HEK293T (cell line): Measurements from ENCODE around the gene VANGL2.
A peak's percentile ranks its signal among the peaks of the same experiment; 100 is the strongest.

Source experiments
- CTCF ChIA-PET: fragments of 350-600 bp; formaldehyde crosslinking; extraction: SDS; loops from one replicate; lab custom pipeline; 2021; ENCODE audit warnings: antibody characterized with exemption, inconsistent platforms; lab: Yijun Ruan, JAX
- POLR2A ChIA-PET: fragments of 350-600 bp; formaldehyde crosslinking; extraction: SDS; loops from one replicate; lab custom pipeline; 2020; ENCODE audit warnings: antibody characterized with exemption, inconsistent platforms; lab: Yijun Ruan, JAX
- DNase-seq: peaks from one replicate; pipeline ENCODE4 v3.0.0; 2012; ENCODE audit warnings: mixed read lengths; ENCODE audit errors: extremely low spot score
- ARNT ChIP-seq: fragments of 450-650 bp; IDR thresholded peaks from 2 replicates; pipeline ENCODE4 v1.6.1; 2017; ENCODE audit warnings: mild to moderate bottlenecking
- BHLHE40 ChIP-seq: fragments of 450-650 bp; IDR thresholded peaks from 2 replicates; pipeline ENCODE4 v1.6.1; 2016; ENCODE audit warnings: mild to moderate bottlenecking, moderate library complexity, borderline replicate concordance
- CTBP1 ChIP-seq: fragments of 450-650 bp; IDR thresholded peaks from 2 replicates; pipeline ENCODE4 v1.6.1; 2016; ENCODE audit warnings: borderline replicate concordance
- ELF4 ChIP-seq: fragments of 450-650 bp; IDR thresholded peaks from 2 replicates; pipeline ENCODE4 v1.6.1; 2017; ENCODE audit warnings: antibody characterized with exemption
- FOXA1 ChIP-seq: fragments of 450-650 bp; IDR thresholded peaks from 2 replicates; pipeline ENCODE4 v1.6.1; 2016; ENCODE audit warnings: mild to moderate bottlenecking
- FOXK2 ChIP-seq: fragments of 450-650 bp; IDR thresholded peaks from 2 replicates; pipeline ENCODE4 v1.6.1; 2016; ENCODE audit warnings: mild to moderate bottlenecking
- FOXM1 ChIP-seq: fragments of 450-650 bp; IDR thresholded peaks from 2 replicates; pipeline ENCODE4 v1.6.1; 2017; ENCODE audit warnings: mild to moderate bottlenecking, borderline replicate concordance
- HDGF ChIP-seq: fragments of 450-650 bp; IDR thresholded peaks from 2 replicates; pipeline ENCODE4 v1.6.1; 2017; ENCODE audit warnings: antibody characterized with exemption, borderline replicate concordance
- L3MBTL2 ChIP-seq: fragments of 450-650 bp; conservative IDR thresholded peaks from 2 replicates; pipeline ENCODE4 v1.6.1; 2016; ENCODE audit warnings: mild to moderate bottlenecking
- LEF1 ChIP-seq: fragments of 450-650 bp; IDR thresholded peaks from 2 replicates; pipeline ENCODE4 v1.6.1; 2017; ENCODE audit warnings: mild to moderate bottlenecking, borderline replicate concordance
- NFRKB ChIP-seq: fragments of 450-650 bp; IDR thresholded peaks from 2 replicates; pipeline ENCODE4 v1.6.1; 2016; ENCODE audit warnings: mild to moderate bottlenecking, moderate library complexity
- PKNOX1 ChIP-seq: fragments of 450-650 bp; IDR thresholded peaks from 2 replicates; pipeline ENCODE4 v1.6.1; 2016
- SP1 ChIP-seq: fragments of 450-650 bp; IDR thresholded peaks from 2 replicates; pipeline ENCODE4 v1.6.1; 2017
- SUZ12 ChIP-seq: fragments of 450-650 bp; IDR thresholded peaks from 2 replicates; pipeline ENCODE4 v1.6.1; 2016; ENCODE audit warnings: mild to moderate bottlenecking
- TARDBP ChIP-seq: fragments of 450-650 bp; IDR thresholded peaks from 2 replicates; pipeline ENCODE4 v1.6.1; 2016
- ZNF384 ChIP-seq: fragments of 450-650 bp; IDR thresholded peaks from 2 replicates; pipeline ENCODE4 v1.6.1; 2016

VANGL2 gene

GRCh38 chr1:160411271-160412027 is 11.1 kb downstream of the VANGL2 start:
- TF ChIP-seq LEF1 (no peak), SUZ12 (no peak), FOXA1 (no peak), ARNT (no peak), ZNF384 (no peak), PKNOX1 (no peak), CTBP1 (no peak), SP1 (no peak), ELF4 (no peak), FOXK2 (no peak), NFRKB (no peak), L3MBTL2 (no peak), BHLHE40 (no peak)
- ChIA-PET POLR2A (no interaction called here), CTCF (no interaction called here)
- DNase-seq: no peak

- no peak for DNase-seq
- CTCF ChIA-PET: no interaction called here
- POLR2A ChIA-PET: no interaction called here
- TF ChIP-seq LEF1 (no peak), ARNT (no peak), BHLHE40 (no peak), PKNOX1 (no peak), TARDBP (no peak), ELF4 (no peak), NFRKB (no peak), FOXA1 (no peak), FOXK2 (no peak)
These were observed 11.6 kb downstream of the VANGL2 start for GRCh38 chr1:160412028-160412362.

- CTCF ChIA-PET: no interaction called here
- TF ChIP-seq LEF1 (no peak), BHLHE40 (no peak), SP1 (no peak), ARNT (no peak), L3MBTL2 (no peak), FOXA1 (no peak), TARDBP (no peak), PKNOX1 (no peak), HDGF (no peak), FOXM1 (no peak), CTBP1 (no peak), NFRKB (no peak), FOXK2 (no peak), SUZ12 (no peak), ZNF384 (no peak), ELF4 (no peak)
- POLR2A ChIA-PET: no interaction called here
- DNase-seq: no peak
These were observed 13.4 kb downstream of the VANGL2 start for GRCh38 chr1:160413716-160414115.

GRCh38 chr1:160414881-160415280 is 14.5 kb downstream of the VANGL2 start:
- TF ChIP-seq FOXA1 (no peak), FOXM1 (no peak), LEF1 (no peak), ARNT (no peak), ELF4 (no peak), NFRKB (no peak)
- POLR2A ChIA-PET: no interaction called here
- CTCF ChIA-PET: no interaction called here
- DNase-seq: no peak

- no peak for TF ChIP-seq TARDBP
- no peak for TF ChIP-seq HDGF
- no peak for TF ChIP-seq FOXK2
- TF ChIP-seq BHLHE40: no peak
- no peak for TF ChIP-seq ZNF384
- no peak for TF ChIP-seq SP1
- TF ChIP-seq FOXA1: no peak
- no peak for TF ChIP-seq ARNT
- POLR2A ChIA-PET: no interaction called here
- CTCF ChIA-PET: no interaction called here
- DNase-seq: no peak
These were observed 15.4 kb downstream of the VANGL2 start for GRCh38 chr1:160415696-160416290.

- DNase-seq: peak; percentile 52
- TF ChIP-seq LEF1: no peak
- no peak for TF ChIP-seq HDGF
- TF ChIP-seq TARDBP: no peak
- no peak for TF ChIP-seq NFRKB
- no peak for TF ChIP-seq SP1
- TF ChIP-seq ZNF384: no peak
- no peak for TF ChIP-seq ELF4
- TF ChIP-seq L3MBTL2: no peak
- no peak for TF ChIP-seq FOXA1
- no peak for TF ChIP-seq FOXM1
- TF ChIP-seq PKNOX1: no peak
- TF ChIP-seq CTBP1: no peak
- TF ChIP-seq FOXK2: no peak
- ChIA-PET CTCF (interaction anchor here (0.6 kb wide), 1 partner anchor 247 kb away, joined by 4 read pairs; no protein-coding TSS in a partner anchor), POLR2A (no interaction called here)
These were observed 16.0 kb downstream of the VANGL2 start for GRCh38 chr1:160416369-160416768.
